ENCODE results near the gene CYLD. TPM values are rescaled to one million over a fixed set of nuclear protein-coding genes. Genes with fewer than 3 reads are reported as not detected.

The CYLD gene
- total and polyA plus RNA-seq, 10 of the 15 experiments (the other 5 are each of a cell fraction or from before 2014, with no cell fraction given) = 19.2 to 106 (median 46.1) TPM

DNA sequence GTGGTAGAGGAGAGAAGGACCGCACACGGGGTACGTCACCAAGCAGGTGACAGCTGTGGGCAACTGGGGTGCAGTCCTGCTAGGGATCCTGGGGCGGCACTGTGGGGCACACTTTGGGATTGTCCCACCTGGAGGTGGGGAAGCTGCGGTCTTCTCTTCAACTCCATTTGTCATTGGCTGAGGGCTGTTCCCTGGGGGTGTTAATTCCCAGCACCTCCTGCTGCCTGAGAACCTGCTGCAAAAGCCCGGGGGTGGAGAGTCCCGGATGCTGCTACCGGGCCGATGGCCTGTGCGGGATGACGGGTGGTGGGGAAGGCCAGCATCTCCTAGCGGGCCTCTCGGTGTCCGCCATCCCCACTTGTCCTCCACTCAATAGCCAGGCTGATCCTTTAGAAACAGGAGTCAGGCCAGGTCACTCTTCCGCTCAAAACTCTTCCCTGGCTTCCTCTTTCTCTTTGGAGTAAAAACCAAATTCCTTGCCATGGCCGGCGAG, 100.2 kb downstream of the CYLD start:
- 78% methylated on average over 17 of the region's 17 CpGs for WGBS (ENCODE audit: insufficient coverage, insufficient replicate concordance, low lambda C conversion rate, missing lambda C conversion rate)
- H3K27ac ChIP-seq (ENCODE audit: control insufficient read depth, insufficient read depth) = no peak overlapping the region
- ATAC-seq (no peak), DNase-seq (ENCODE audit: low read depth, low spot score) (no peak), FAIRE-seq (no peak)
- BruUV-seq (replicated peaks) = no TSS peak
- no peaks in the 10 kb centered on the region for H3K79me2 ChIP-seq (ENCODE audit: control insufficient read depth, insufficient read depth, low read length)
- no peak overlapping the region for H3K4me2 ChIP-seq (ENCODE audit: control insufficient read depth, insufficient read depth)
- no peak for TF ChIP-seq PKNOX1 (IDR thresholded peaks at IDR 0.05)
- TF ChIP-seq, protein P1, sequence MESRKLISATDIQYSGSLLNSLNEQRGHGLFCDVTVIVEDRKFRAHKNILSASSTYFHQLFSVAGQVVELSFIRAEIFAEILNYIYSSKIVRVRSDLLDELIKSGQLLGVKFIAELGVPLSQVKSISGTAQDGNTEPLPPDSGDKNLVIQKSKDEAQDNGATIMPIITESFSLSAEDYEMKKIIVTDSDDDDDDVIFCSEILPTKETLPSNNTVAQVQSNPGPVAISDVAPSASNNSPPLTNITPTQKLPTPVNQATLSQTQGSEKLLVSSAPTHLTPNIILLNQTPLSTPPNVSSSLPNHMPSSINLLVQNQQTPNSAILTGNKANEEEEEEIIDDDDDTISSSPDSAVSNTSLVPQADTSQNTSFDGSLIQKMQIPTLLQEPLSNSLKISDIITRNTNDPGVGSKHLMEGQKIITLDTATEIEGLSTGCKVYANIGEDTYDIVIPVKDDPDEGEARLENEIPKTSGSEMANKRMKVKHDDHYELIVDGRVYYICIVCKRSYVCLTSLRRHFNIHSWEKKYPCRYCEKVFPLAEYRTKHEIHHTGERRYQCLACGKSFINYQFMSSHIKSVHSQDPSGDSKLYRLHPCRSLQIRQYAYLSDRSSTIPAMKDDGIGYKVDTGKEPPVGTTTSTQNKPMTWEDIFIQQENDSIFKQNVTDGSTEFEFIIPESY (IDR thresholded peaks at IDR 0.05) = no peak
- no peak for TF ChIP-seq ATF7 (IDR thresholded peaks at IDR 0.05; ENCODE audit: low read depth)
- TF ChIP-seq EP300 (IDR thresholded peaks at IDR 0.05; ENCODE audit: borderline replicate concordance in 1 of 2, control insufficient read depth in 1 of 2, low read depth in 2 of 2, low read length in 2 of 2) = no peak
- TF ChIP-seq HDGF (IDR thresholded peaks at IDR 0.05) = no peak
- TF ChIP-seq CHD1 (IDR thresholded peaks at IDR 0.05; ENCODE audit: low read depth, low read length) = no peak
- TF ChIP-seq IRF4 (IDR thresholded peaks at IDR 0.05; ENCODE audit: low read depth, low read length) = no peak
- no peak for TF ChIP-seq CREM (IDR thresholded peaks at IDR 0.05; ENCODE audit: low read depth)
- no peak for TF ChIP-seq ZSCAN29 (IDR thresholded peaks at IDR 0.05)
- TF ChIP-seq SMAD5 (IDR thresholded peaks at IDR 0.05; ENCODE audit: low read depth) = no peak
- no peak for TF ChIP-seq ATF2 (IDR thresholded peaks at IDR 0.05; ENCODE audit: low read length)
- TF ChIP-seq, protein P2, sequence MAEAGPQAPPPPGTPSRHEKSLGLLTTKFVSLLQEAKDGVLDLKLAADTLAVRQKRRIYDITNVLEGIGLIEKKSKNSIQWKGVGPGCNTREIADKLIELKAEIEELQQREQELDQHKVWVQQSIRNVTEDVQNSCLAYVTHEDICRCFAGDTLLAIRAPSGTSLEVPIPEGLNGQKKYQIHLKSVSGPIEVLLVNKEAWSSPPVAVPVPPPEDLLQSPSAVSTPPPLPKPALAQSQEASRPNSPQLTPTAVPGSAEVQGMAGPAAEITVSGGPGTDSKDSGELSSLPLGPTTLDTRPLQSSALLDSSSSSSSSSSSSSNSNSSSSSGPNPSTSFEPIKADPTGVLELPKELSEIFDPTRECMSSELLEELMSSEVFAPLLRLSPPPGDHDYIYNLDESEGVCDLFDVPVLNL (IDR thresholded peaks at IDR 0.05; ENCODE audit: low read depth, low read length) = no peak
- TF ChIP-seq, protein P3, sequence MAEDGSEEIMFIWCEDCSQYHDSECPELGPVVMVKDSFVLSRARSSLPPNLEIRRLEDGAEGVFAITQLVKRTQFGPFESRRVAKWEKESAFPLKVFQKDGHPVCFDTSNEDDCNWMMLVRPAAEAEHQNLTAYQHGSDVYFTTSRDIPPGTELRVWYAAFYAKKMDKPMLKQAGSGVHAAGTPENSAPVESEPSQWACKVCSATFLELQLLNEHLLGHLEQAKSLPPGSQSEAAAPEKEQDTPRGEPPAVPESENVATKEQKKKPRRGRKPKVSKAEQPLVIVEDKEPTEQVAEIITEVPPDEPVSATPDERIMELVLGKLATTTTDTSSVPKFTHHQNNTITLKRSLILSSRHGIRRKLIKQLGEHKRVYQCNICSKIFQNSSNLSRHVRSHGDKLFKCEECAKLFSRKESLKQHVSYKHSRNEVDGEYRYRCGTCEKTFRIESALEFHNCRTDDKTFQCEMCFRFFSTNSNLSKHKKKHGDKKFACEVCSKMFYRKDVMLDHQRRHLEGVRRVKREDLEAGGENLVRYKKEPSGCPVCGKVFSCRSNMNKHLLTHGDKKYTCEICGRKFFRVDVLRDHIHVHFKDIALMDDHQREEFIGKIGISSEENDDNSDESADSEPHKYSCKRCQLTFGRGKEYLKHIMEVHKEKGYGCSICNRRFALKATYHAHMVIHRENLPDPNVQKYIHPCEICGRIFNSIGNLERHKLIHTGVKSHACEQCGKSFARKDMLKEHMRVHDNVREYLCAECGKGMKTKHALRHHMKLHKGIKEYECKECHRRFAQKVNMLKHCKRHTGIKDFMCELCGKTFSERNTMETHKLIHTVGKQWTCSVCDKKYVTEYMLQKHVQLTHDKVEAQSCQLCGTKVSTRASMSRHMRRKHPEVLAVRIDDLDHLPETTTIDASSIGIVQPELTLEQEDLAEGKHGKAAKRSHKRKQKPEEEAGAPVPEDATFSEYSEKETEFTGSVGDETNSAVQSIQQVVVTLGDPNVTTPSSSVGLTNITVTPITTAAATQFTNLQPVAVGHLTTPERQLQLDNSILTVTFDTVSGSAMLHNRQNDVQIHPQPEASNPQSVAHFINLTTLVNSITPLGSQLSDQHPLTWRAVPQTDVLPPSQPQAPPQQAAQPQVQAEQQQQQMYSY (CRISPR knock-in tag; IDR thresholded peaks at IDR 0.05) = no peak
- no peak for TF ChIP-seq SIX5 (IDR thresholded peaks at IDR 0.05; ENCODE audit: low read depth, low read length, severe bottlenecking)
- TF ChIP-seq TCF3 (IDR thresholded peaks at IDR 0.05; ENCODE audit: borderline replicate concordance, insufficient read depth, low read depth, low read length) = no peak
- no peak for TF ChIP-seq ASH2L (IDR thresholded peaks at IDR 0.05; ENCODE audit: borderline replicate concordance, low read depth)
- no peak for TF ChIP-seq ZNF384 (IDR thresholded peaks at IDR 0.05; ENCODE audit: borderline replicate concordance, low read depth, low read length)
- ChIA-PET RAD21 (ENCODE audit: unreplicated experiment) (no interaction called here), POLR2A (no interaction called here), CTCF (no interaction called here), SMC1A (ENCODE audit: uncharacterized antibody, unreplicated experiment) (no interaction called here)
- peaks cover 4 to 13% of the 10 kb centered on the region in 2 experiments for H3K27me3 ChIP-seq (replicated peaks in 1 of 2; ENCODE audit: control insufficient read depth in 2 of 2, insufficient read depth in 2 of 2, low read length in 1 of 2)
- no peaks in the 10 kb centered on the region for H3K4me1 ChIP-seq (ENCODE audit: control insufficient read depth, insufficient read depth, low read length)
- no peak overlapping the region for H2AFZ ChIP-seq (ENCODE audit: control insufficient read depth, low read depth, low read length)
- in situ Hi-C loops (cut with MboI) (no loop called here), intact Hi-C loops (cut with micrococcal nuclease; ENCODE audit: unreplicated experiment) (no loop called here)
- no peak overlapping the region for H3K4me3 ChIP-seq
- no peaks in the 10 kb centered on the region for H3K36me3 ChIP-seq (ENCODE audit: control insufficient read depth in 2 of 2, insufficient read depth in 2 of 2, low read length in 1 of 2)
- H4K20me1 ChIP-seq (ENCODE audit: control insufficient read depth, insufficient read depth) = no peaks in the 10 kb centered on the region
- H3K9ac ChIP-seq (ENCODE audit: control insufficient read depth, insufficient read depth, low read length) = no peak overlapping the region
- no peaks in the 10 kb centered on the region for H3K9me3 ChIP-seq (replicated peaks; ENCODE audit: control insufficient read depth, insufficient read depth, low read length)
